Caco-2 (cell line): ENCODE data around the gene MLYCD. TPM values are rescaled to one million over a fixed set of nuclear protein-coding genes. Genes with fewer than 3 reads are reported as not detected.
A peak's percentile ranks its signal among the peaks of the same experiment; 100 is the strongest.

ENCODE experiments used
- BruUV-seq: library from RNA; stranded (reverse); fragments of 400-500 nt; replicated peaks from 2 replicates; lab custom pipeline; 2021; lab: Mats Ljungman, UMichigan
- CTCF ChIA-PET: fragments of 300-600 bp; sonication (Branson Sonifier 250); formaldehyde crosslinking; loops from one replicate; lab custom pipeline; 2022; ENCODE audit warnings: antibody characterized with exemption; lab: Charles Lee
- POLR2A ChIA-PET: fragments of 300-600 bp; sonication (Branson Sonifier 250); formaldehyde crosslinking; loops from one replicate; lab custom pipeline; 2022; ENCODE audit warnings: antibody characterized with exemption; lab: Charles Lee
- DNase-seq, 2 experiments: peaks; one replicate each; pipeline versions ENCODE4 v3.0.0 to v3.0.0-alpha.2; 2020 to 2022
- H3K27me3 ChIP-seq: replicated peaks from 2 replicates; pipeline ENCODE4 v1.6.0; 2011; ENCODE audit warnings: low read length; ENCODE audit not compliant: control insufficient read depth, insufficient read depth
- H3K36me3 ChIP-seq: 2 replicates; pipeline ENCODE4 v1.5.1; 2011; ENCODE audit warnings: low read length; ENCODE audit not compliant: control insufficient read depth, insufficient read depth
- H3K4me1 ChIP-seq: fragments of 250-450 bp; sonication (Bioruptor Pico); 2 replicates; pipeline ENCODE4 v1.5.1; 2020; ENCODE audit warnings: mild to moderate bottlenecking
- H3K4me3 ChIP-seq: 2 replicates; pipeline ENCODE4 v1.5.1; 2011; ENCODE audit warnings: low read depth, mild to moderate bottlenecking, control low read depth, low read length
- H3K9me3 ChIP-seq: fragments of 250-450 bp; sonication (Bioruptor Pico); 2 replicates; pipeline ENCODE4 v1.5.1; 2020; ENCODE audit warnings: mild to moderate bottlenecking, moderate library complexity
- H3K27ac Mint-ChIP-seq: one replicate; pipeline ENCODE4 v1.8.0; 2022; ENCODE audit warnings: mixed read lengths; ENCODE audit not compliant: unreplicated experiment
- H3K27me3 Mint-ChIP-seq: one replicate; pipeline ENCODE4 v1.8.0; 2022; ENCODE audit warnings: mixed read lengths; ENCODE audit not compliant: insufficient read depth, unreplicated experiment
- H3K36me3 Mint-ChIP-seq: one replicate; pipeline ENCODE4 v1.8.0; 2022; ENCODE audit warnings: mild to moderate bottlenecking, mixed read lengths; ENCODE audit not compliant: insufficient read depth, unreplicated experiment
- H3K4me1 Mint-ChIP-seq: one replicate; pipeline ENCODE4 v1.8.0; 2022; ENCODE audit warnings: low read depth, mixed read lengths; ENCODE audit not compliant: unreplicated experiment
- H3K4me3 Mint-ChIP-seq: one replicate; pipeline ENCODE4 v1.8.0; 2022; ENCODE audit warnings: mild to moderate bottlenecking, moderate library complexity, mixed read lengths; ENCODE audit not compliant: unreplicated experiment
- H3K9me3 Mint-ChIP-seq: one replicate; pipeline ENCODE4 v1.8.0; 2022; ENCODE audit warnings: mixed read lengths; ENCODE audit not compliant: unreplicated experiment
- CTCF ChIP-seq, 2 experiments: fragments of 200-600 bp in 1 of 2; IDR thresholded peaks; 1 replicate in 1 of 2; 2 replicates in 1 of 2; pipeline versions ENCODE4 v1.5.1 to v1.8.0; 2011 to 2022; ENCODE audit warnings: antibody characterized with exemption in 1 of 2, control low read depth in 1 of 2, inconsistent platforms in 1 of 2, low read depth in 1 of 2, low read length in 1 of 2, mild to moderate bottlenecking in 1 of 2, moderate library complexity in 1 of 2; ENCODE audit not compliant: insufficient read depth in 1 of 2, severe bottlenecking in 1 of 2, unreplicated experiment in 1 of 2
- intact Hi-C: fragments of 100-400 bp; cut with micrococcal nuclease; formaldehyde crosslinking; loops from one replicate; pipeline ENCODE4 v1.10.0; 2022; ENCODE audit not compliant: unreplicated experiment
- total RNA-seq: library from RNA; stranded (reverse); gene quantifications from 2 replicates; pipeline ENCODE4 v1.2.3, GENCODE V29; 2022

Gene MLYCD
- total RNA-seq, 1 experiment from 2014 or later, result 8.7 TPM

- Histone ChIP-seq H3K9me3 (no peaks in the 10 kb centered on the region), H3K4me1 (no peaks in the 10 kb centered on the region), H3K36me3 (no peaks in the 10 kb centered on the region), H3K4me3 (peak overlapping the region; percentile 41), H3K27me3 (no peaks in the 10 kb centered on the region; the same call in 1 of the 2 replicates)
- peaks cover 4% of the 10 kb centered on the region for H3K27me3 Mint-ChIP-seq
- no peak for TF ChIP-seq CTCF (IDR thresholded peaks at IDR 0.05; ENCODE audit: insufficient read depth in 1 of 2, low read depth in 1 of 2, low read length in 1 of 2, severe bottlenecking in 1 of 2, unreplicated experiment in 1 of 2)
- H3K4me3 Mint-ChIP-seq, result peak overlapping the region; percentile 83
- POLR2A ChIA-PET, result no interaction called here
- no peaks in the 10 kb centered on the region for H3K36me3 Mint-ChIP-seq
- intact Hi-C loops, result loop anchor here (1.0 kb wide), 3 partner anchors 76 to 97 kb away; no protein-coding TSS in a partner anchor
- no TSS peak for BruUV-seq
- no peaks in the 10 kb centered on the region for H3K4me1 Mint-ChIP-seq
- DNase-seq, result no peak
- H3K27ac Mint-ChIP-seq, result peak overlapping the region; percentile 30
- no peaks in the 10 kb centered on the region for H3K9me3 Mint-ChIP-seq
- CTCF ChIA-PET, result no interaction called here
These were observed 69.5 kb downstream of the MLYCD start for GRCh38 chr16:83968306-83968851.

GRCh38 chr16:83968891-83969649 lies 70.2 kb downstream of the MLYCD start:
- H3K4me1 ChIP-seq, result no peaks in the 10 kb centered on the region
- no peak for TF ChIP-seq CTCF (IDR thresholded peaks at IDR 0.05; ENCODE audit: insufficient read depth in 1 of 2, low read depth in 1 of 2, low read length in 1 of 2, severe bottlenecking in 1 of 2, unreplicated experiment in 1 of 2)

GRCh38 chr16:83969771-83970429 lies 71.0 kb downstream of the MLYCD start:
- no peak overlapping the region for H3K4me3 ChIP-seq
- H3K27ac Mint-ChIP-seq, result no peak overlapping the region
- no peak for TF ChIP-seq CTCF (IDR thresholded peaks at IDR 0.05; ENCODE audit: insufficient read depth in 1 of 2, low read depth in 1 of 2, low read length in 1 of 2, severe bottlenecking in 1 of 2, unreplicated experiment in 1 of 2)
- peak overlapping the region; percentile 68 for H3K4me3 Mint-ChIP-seq
- H3K4me1 ChIP-seq, result no peaks in the 10 kb centered on the region
- POLR2A ChIA-PET, result no interaction called here
- H3K4me1 Mint-ChIP-seq, result no peaks in the 10 kb centered on the region
- H3K36me3 Mint-ChIP-seq, result no peaks in the 10 kb centered on the region
- no peaks in the 10 kb centered on the region for H3K9me3 Mint-ChIP-seq
- no peak for DNase-seq
- peaks cover 7% of the 10 kb centered on the region for H3K27me3 Mint-ChIP-seq
- CTCF ChIA-PET, result interaction anchor here (1.1 kb wide), 1 partner anchor 75 kb away, joined by 3 read pairs; no protein-coding TSS in a partner anchor
- intact Hi-C loops, result no loop called here
- no TSS peak for BruUV-seq
- H3K27me3 ChIP-seq, result no peaks in the 10 kb centered on the region; the same call in 1 of the 2 replicates
- no peaks in the 10 kb centered on the region for H3K36me3 ChIP-seq
- no peaks in the 10 kb centered on the region for H3K9me3 ChIP-seq

More at GRCh38 chr16:83968891-83969649, 70.2 kb downstream of the MLYCD start:
- intact Hi-C loops, result loop anchor here (1.0 kb wide), 3 partner anchors 75 to 96 kb away; no protein-coding TSS in a partner anchor
- peak overlapping the region; percentile 13; the same call in 1 of the 2 replicates for H3K4me3 ChIP-seq
- H3K9me3 ChIP-seq, result no peaks in the 10 kb centered on the region
- Mint-ChIP-seq H3K9me3 (no peaks in the 10 kb centered on the region), H3K27ac (no peak overlapping the region), H3K27me3 (peaks cover 4% of the 10 kb centered on the region), H3K4me3 (peak overlapping the region; percentile 68), H3K4me1 (no peaks in the 10 kb centered on the region), H3K36me3 (no peaks in the 10 kb centered on the region)
- no peak for DNase-seq
- no peaks in the 10 kb centered on the region for H3K36me3 ChIP-seq
- no TSS peak for BruUV-seq
- CTCF ChIA-PET, result interaction anchor here (1.1 kb wide), 1 partner anchor 76 kb away, joined by 3 read pairs; no protein-coding TSS in a partner anchor
- no peaks in the 10 kb centered on the region; the same call in 1 of the 2 replicates for H3K27me3 ChIP-seq
- POLR2A ChIA-PET, result no interaction called here
